Loucy (cell line): Measurements from ENCODE around the gene DNAJC5G.

Source experiments
- H2AFZ ChIP-seq: fragments of 200-600 bp; sonication (generic); 2 replicates; pipeline ENCODE4 v1.6.0; 2016; ENCODE audit warnings: antibody characterized with exemption, mild to moderate bottlenecking, low read length, moderate library complexity
- H3F3A ChIP-seq: fragments of 200-600 bp; 2 replicates; pipeline ENCODE4 v1.6.0; 2016; ENCODE audit warnings: antibody characterized with exemption, low read depth, mild to moderate bottlenecking
- H3K27me3 ChIP-seq: fragments of 200-600 bp; sonication (generic); 2 replicates; pipeline ENCODE4 v1.6.1; 2014; ENCODE audit warnings: low read length, mild to moderate bottlenecking; ENCODE audit not compliant: insufficient read depth, poor library complexity, severe bottlenecking
- H3K36me3 ChIP-seq: fragments of 200-600 bp; sonication (generic); 2 replicates; pipeline ENCODE4 v1.6.1; 2016; ENCODE audit warnings: low read length; ENCODE audit not compliant: insufficient read depth
- H3K4me1 ChIP-seq: fragments of 200-600 bp; sonication (generic); 2 replicates; pipeline ENCODE4 v1.5.1; 2014; ENCODE audit warnings: low read length, mild to moderate bottlenecking; ENCODE audit not compliant: insufficient read depth, poor library complexity, severe bottlenecking
- H3K4me2 ChIP-seq: fragments of 200-600 bp; sonication (generic); 2 replicates; pipeline ENCODE4 v1.6.0; 2014; ENCODE audit warnings: antibody characterized with exemption, low read length, low read depth, mild to moderate bottlenecking; ENCODE audit not compliant: poor library complexity, severe bottlenecking
- H3K4me3 ChIP-seq: fragments of 200-600 bp; sonication (generic); 2 replicates; pipeline ENCODE4 v1.5.1; 2014; ENCODE audit warnings: low read length, mild to moderate bottlenecking, mixed read lengths; ENCODE audit not compliant: poor library complexity, severe bottlenecking
- H3K79me2 ChIP-seq: fragments of 200-600 bp; sonication (generic); 2 replicates; pipeline ENCODE4 v1.6.1; 2014; ENCODE audit warnings: low read length; ENCODE audit not compliant: insufficient read depth
- H3K9ac ChIP-seq: fragments of 200-600 bp; sonication (generic); 2 replicates; pipeline ENCODE4 v1.6.0; 2014; ENCODE audit warnings: mild to moderate bottlenecking, low read depth, low read length, moderate library complexity; ENCODE audit not compliant: poor library complexity, severe bottlenecking
- H3K9me2 ChIP-seq: fragments of 200-600 bp; sonication (generic); replicated peaks from 2 replicates; pipeline ENCODE4 v1.6.1; 2016; ENCODE audit warnings: low read depth, low read length, mixed read lengths
- H3K9me3 ChIP-seq: fragments of 200-600 bp; sonication (generic); 2 replicates; pipeline ENCODE4 v1.6.1; 2014; ENCODE audit warnings: mild to moderate bottlenecking, antibody characterized with exemption, low read length, low read depth; ENCODE audit not compliant: insufficient read depth
- H4K20me1 ChIP-seq: fragments of 200-600 bp; sonication (generic); 2 replicates; pipeline ENCODE4 v1.6.0; 2014; ENCODE audit warnings: antibody characterized with exemption, low read length, mild to moderate bottlenecking; ENCODE audit not compliant: insufficient read depth, poor library complexity, severe bottlenecking
- CTCF ChIP-seq: fragments of 200-600 bp; sonication (generic); conservative IDR thresholded peaks from 2 replicates; pipeline ENCODE4 v1.5.1; 2014; ENCODE audit warnings: mild to moderate bottlenecking, antibody characterized with exemption, low read length
- EZH2phosphoT487 ChIP-seq: fragments of 200-600 bp; IDR thresholded peaks from 2 replicates; pipeline ENCODE4 v1.6.1; 2018; ENCODE audit warnings: antibody characterized with exemption, mild to moderate bottlenecking, moderate library complexity, borderline replicate concordance

Gene DNAJC5G

GRCh38 chr2:27236626-27237025 is 38.6 kb upstream of the DNAJC5G start:
- Histone ChIP-seq H3K4me2 (no peak overlapping the region), H3K36me3 (peaks cover 99% of the 10 kb centered on the region; the same call in 1 of the 2 replicates), H2AFZ (no peak overlapping the region), H3K9me2 (no peaks in the 10 kb centered on the region), H3K9ac (no peak overlapping the region), H3K27me3 (no peaks in the 10 kb centered on the region), H3K4me1 (no peaks in the 10 kb centered on the region), H3K4me3 (no peak overlapping the region), H3K9me3 (no peaks in the 10 kb centered on the region), H4K20me1 (no peaks in the 10 kb centered on the region), H3K79me2 (no peaks in the 10 kb centered on the region), H3F3A (no peaks in the 10 kb centered on the region)
- TF ChIP-seq CTCF = no peak

DNA sequence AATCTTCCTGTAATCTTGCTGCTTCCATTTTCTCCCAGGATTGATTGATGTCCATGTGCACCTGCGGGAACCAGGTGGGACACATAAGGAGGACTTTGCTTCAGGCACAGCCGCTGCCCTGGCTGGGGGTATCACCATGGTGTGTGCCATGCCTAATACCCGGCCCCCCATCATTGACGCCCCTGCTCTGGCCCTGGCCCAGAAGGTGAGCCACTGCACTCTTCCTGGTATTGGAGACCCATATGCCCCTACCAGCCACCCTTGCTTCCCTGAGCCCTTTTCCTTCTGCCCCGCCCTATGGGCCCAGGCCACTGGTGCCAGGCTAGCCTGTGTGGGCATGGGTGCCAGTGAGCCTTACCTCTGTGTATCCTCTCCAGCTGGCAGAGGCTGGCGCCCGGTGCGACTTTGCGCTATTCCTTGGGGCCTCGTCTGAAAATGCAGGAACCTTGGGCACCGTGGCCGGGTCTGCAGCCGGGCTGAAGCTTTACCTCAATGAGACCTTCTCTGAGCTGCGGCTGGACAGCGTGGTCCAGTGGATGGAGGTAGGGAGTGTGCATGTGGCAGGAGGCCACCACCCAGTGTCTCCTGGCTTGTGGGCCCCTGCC is 37.8 kb upstream of the DNAJC5G start:
- TF ChIP-seq EZH2phosphoT487 (no peak), CTCF (no peak)
- no peaks in the 10 kb centered on the region for H3F3A ChIP-seq
- H3K9me2 ChIP-seq = no peaks in the 10 kb centered on the region
- no peak overlapping the region for H3K9ac ChIP-seq
- peaks cover 99% of the 10 kb centered on the region; the same call in 1 of the 2 replicates for H3K36me3 ChIP-seq
- no peaks in the 10 kb centered on the region for H3K9me3 ChIP-seq
- H2AFZ ChIP-seq = no peak overlapping the region
- no peak overlapping the region for H3K4me3 ChIP-seq
- no peaks in the 10 kb centered on the region for H4K20me1 ChIP-seq
- no peak overlapping the region for H3K4me2 ChIP-seq
- no peaks in the 10 kb centered on the region for H3K79me2 ChIP-seq
- no peaks in the 10 kb centered on the region for H3K27me3 ChIP-seq
- peaks cover 6% of the 10 kb centered on the region for H3K4me1 ChIP-seq

DNA sequence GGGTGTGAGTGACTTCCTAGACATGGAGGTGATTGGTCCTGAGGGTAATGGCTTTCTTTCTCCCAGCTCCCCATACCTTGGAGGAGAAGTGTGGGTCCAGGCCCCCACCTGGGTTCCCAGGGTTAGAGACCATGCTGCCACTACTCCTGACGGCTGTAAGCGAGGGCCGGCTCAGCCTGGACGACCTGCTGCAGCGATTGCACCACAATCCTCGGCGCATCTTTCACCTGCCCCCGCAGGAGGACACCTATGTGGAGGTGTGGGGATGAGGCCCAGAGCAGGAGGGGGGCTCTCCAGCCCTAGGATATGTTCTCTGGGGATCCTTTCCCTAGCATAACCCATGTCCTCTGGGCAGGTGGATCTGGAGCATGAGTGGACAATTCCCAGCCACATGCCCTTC is 36.3 kb upstream of the DNAJC5G start:
- Histone ChIP-seq H3K9me2 (no peaks in the 10 kb centered on the region), H3K9ac (no peak overlapping the region), H4K20me1 (no peaks in the 10 kb centered on the region), H3K9me3 (no peaks in the 10 kb centered on the region), H3K27me3 (no peaks in the 10 kb centered on the region), H3K4me3 (no peak overlapping the region), H3K79me2 (no peaks in the 10 kb centered on the region), H3F3A (no peaks in the 10 kb centered on the region), H2AFZ (no peak overlapping the region), H3K4me1 (peaks cover 8% of the 10 kb centered on the region), H3K4me2 (no peak overlapping the region), H3K36me3 (peaks cover 99% of the 10 kb centered on the region; the same call in 1 of the 2 replicates)
- no peak for TF ChIP-seq CTCF
- TF ChIP-seq EZH2phosphoT487 = no peak
